Heart left ventricle (tissue), 16 donors: ENCODE results near the gene SLC9A4. TPM values are rescaled to one million over a fixed set of nuclear protein-coding genes. Genes with fewer than 3 reads are reported as not detected.

Experiments
- ATAC-seq, 4 donors: fragments of 200-7000 bp; cut with Tn5 transposase; one replicate each; pipeline ENCODE4 v1.9.1; 2020 to 2022; ENCODE audit warnings: moderate library complexity in 4 of 4, mild to moderate bottlenecking in 3 of 4, moderate number of reproducible peaks in 1 of 4
- DNase-seq, 5 donors: peaks; one replicate each; pipeline ENCODE4 v3.0.0-alpha.2; 2020
- H3K27ac ChIP-seq, 12 donors: fragments of 200-600 bp; sonication (generic) in 4 of 12; one replicate each; pipeline versions ENCODE4 v1.5.0 to v1.8.0; 2016 to 2022; ENCODE audit warnings: mild to moderate bottlenecking in 2 of 12
- H3K27me3 ChIP-seq, 9 donors: fragments of 200-600 bp; sonication (generic) in 2 of 9; one replicate each; pipeline versions ENCODE4 v1.5.1 to v1.8.0; 2016 to 2022; ENCODE audit warnings: mild to moderate bottlenecking in 3 of 9
- H3K36me3 ChIP-seq, 9 donors: fragments of 200-600 bp; sonication (generic) in 2 of 9; one replicate each; pipeline versions ENCODE4 v1.5.0 to v1.8.0; 2018 to 2022; ENCODE audit warnings: mild to moderate bottlenecking in 2 of 9
- H3K4me1 ChIP-seq, 12 donors: fragments of 200-600 bp; sonication (generic) in 4 of 12; one replicate each; pipeline versions ENCODE4 v1.5.0 to v1.8.0; 2016 to 2022; ENCODE audit warnings: mild to moderate bottlenecking in 3 of 12
- H3K4me3 ChIP-seq, 12 donors: fragments of 200-600 bp; sonication (generic) in 4 of 12; one replicate each; pipeline versions ENCODE4 v1.5.0 to v1.8.0; 2017 to 2022; ENCODE audit warnings: mild to moderate bottlenecking in 9 of 12, moderate library complexity in 4 of 12
- H3K9me3 ChIP-seq, 12 donors: fragments of 200-600 bp; sonication (generic) in 4 of 12; one replicate each; pipeline versions ENCODE4 v1.5.0 to v1.8.0; 2016 to 2022; ENCODE audit warnings: mild to moderate bottlenecking in 1 of 12
- POLR2A ChIP-seq, 2 donors: fragments of 450-650 bp; IDR thresholded peaks; one replicate each; pipeline ENCODE4 v1.6.1; 2017; ENCODE audit warnings: antibody characterized with exemption in 2 of 2, mild to moderate bottlenecking in 2 of 2, moderate library complexity in 2 of 2
- WGBS, 4 donors: extraction: QIAGEN DNeasy Blood & Tissue Kit in 2 of 4; methylation state at CpG; one replicate each; pipeline versions ENCODE4 v1.1.5 to v1.1.7; 2013 to 2018; 5-methylcytosine and 5-hydroxymethylcytosine counted together
- intact Hi-C, 10 donors: fragments of 100-400 bp; cut with DNase I; formaldehyde crosslinking; loops; one replicate each; pipeline versions ENCODE4 v1.11.1 to v1.14.2; 2022
- polyA plus RNA-seq, 2 donors: library from polyadenylated mRNA; stranded (reverse); fragments of 200-250 nt; gene quantifications; one replicate each; pipeline ENCODE4 v1.2.3, GENCODE V29; 2013
- total RNA-seq, 9 donors: library from RNA; depleted of rRNA in 2 of 9; stranded (reverse); fragments of >200 nt in 2 of 9; fragmentation: NEBNext Ultra II Directional in 3 of 9; extraction: Animal tissue kit (Norgen Biotek cat#: 25700) in 3 of 9; gene quantifications; one replicate each; pipeline versions ENCODE4 v1.1.0 to v1.2.4, GENCODE V29; 2016 to 2023
- TF ChIP-seq, protein P1 (sequence below), 12 donors: fragments of 200-600 bp; sonication (generic) in 4 of 12; IDR thresholded peaks; one replicate each; pipeline versions ENCODE4 v1.5.0 to v1.8.0; 2018 to 2022; ENCODE audit warnings: antibody characterized with exemption in 12 of 12, mild to moderate bottlenecking in 5 of 12
- donor health status: ischemic (EF 13 %, LVEDD 7.1; RV severe dilation, severe dysfunction).
- donor health status: healthy with polysubstance abuse.
- donor health status: DM: no; HTN: yes; CAD: no.
- donor health status: DM: no; HTN: no; CAD: no.
- donor health status: ischemic (EF 25% LVEDD 6.9; RV normal size, moderate dysfunction).
- donor health status: ischemic (EF 25% LVEDD 5.7; RV mildly dilated, moderate dysfunction).
- donor health status: healthy.
- donor health status: DM: yes; HTN: yes; CAD: no.
- donor health status: ischemic (EF 35%, LVEDD 5.7; RV mildly dilated, moderate dysfunction).
- donor health status: nonischemic (EF 11% LVEDD 7.7; RV severe dilation, severe dysfunction).
- donor health status: DM: yes; HTN: yes; CAD: no.
- donor health status: PGD.
- donor health status: ischemic (EF 29% LVEDD 5.4; RV normal size, mild dysfunction).
- donor health status: nonischemic (EF 23%, LVEDD 6.1; RV moderate dilation, normal function).

Gene SLC9A4
- total and polyA plus RNA-seq, 11 donors = not detected

DNA sequence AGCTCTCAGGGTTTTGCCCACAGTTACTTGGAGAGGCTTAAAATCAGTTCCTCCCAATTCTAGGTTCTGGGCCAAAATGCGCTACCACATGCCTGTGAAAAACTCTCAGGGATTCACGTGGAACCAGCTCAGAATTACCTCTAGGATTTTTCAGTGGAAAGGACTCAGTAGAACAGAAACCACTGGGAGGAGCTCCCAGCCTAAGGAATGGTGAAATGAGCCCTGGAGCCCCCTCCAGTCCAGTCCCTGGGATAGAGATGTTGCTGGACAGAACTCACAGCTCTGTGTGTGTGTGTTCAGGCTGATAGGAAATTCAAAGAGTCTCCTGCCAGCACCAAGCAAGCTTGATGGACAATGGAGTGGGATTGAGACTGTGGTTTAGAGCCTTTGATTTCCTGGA lies 21.1 kb upstream of the SLC9A4 start:
- DNase-seq = no peak
- Histone ChIP-seq H3K27ac (no peak overlapping the region), H3K9me3 (peaks cover 0 to 10% (median 0%) of the 10 kb centered on the region in 12 donors), H3K4me3 (no peak overlapping the region), H3K36me3 (no peaks in the 10 kb centered on the region), H3K4me1 (peaks cover 0 to 3% (median 0%) of the 10 kb centered on the region in 12 donors), H3K27me3 (no peaks in the 10 kb centered on the region)
- intact Hi-C loops = loop anchor here in 2 of 10 donors (5.0 to 10.0 kb wide), 2 partner anchors 1035 to 1037 kb away; no protein-coding TSS in a partner anchor
- 50 to 68% (median 65%) methylated on average over 2 of the region's 2 CpGs for WGBS, 4 donors
- no peak for TF ChIP-seq POLR2A (IDR thresholded peaks at IDR 0.05)
- TF ChIP-seq, protein P1, sequence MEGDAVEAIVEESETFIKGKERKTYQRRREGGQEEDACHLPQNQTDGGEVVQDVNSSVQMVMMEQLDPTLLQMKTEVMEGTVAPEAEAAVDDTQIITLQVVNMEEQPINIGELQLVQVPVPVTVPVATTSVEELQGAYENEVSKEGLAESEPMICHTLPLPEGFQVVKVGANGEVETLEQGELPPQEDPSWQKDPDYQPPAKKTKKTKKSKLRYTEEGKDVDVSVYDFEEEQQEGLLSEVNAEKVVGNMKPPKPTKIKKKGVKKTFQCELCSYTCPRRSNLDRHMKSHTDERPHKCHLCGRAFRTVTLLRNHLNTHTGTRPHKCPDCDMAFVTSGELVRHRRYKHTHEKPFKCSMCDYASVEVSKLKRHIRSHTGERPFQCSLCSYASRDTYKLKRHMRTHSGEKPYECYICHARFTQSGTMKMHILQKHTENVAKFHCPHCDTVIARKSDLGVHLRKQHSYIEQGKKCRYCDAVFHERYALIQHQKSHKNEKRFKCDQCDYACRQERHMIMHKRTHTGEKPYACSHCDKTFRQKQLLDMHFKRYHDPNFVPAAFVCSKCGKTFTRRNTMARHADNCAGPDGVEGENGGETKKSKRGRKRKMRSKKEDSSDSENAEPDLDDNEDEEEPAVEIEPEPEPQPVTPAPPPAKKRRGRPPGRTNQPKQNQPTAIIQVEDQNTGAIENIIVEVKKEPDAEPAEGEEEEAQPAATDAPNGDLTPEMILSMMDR (IDR thresholded peaks at IDR 0.05) = no peak
- no peak for ATAC-seq

DNA sequence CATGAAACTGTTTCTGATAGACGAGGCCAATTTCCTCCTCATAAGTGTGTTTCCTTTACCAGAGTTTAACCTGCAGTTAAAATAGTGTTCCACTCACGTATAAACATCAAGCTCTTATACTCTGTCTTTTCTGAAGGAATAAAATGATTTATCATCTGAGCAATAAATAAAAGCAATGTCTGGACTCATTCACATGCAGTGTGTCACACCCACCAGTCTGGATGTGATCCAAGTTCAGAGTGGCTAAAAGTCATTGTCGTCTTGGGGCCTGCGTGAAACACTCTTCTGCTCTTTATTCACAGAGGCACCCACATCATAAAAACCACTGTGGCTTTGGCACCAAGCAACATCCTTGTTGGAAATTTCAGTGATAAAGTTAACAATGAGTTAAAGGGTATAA lies 19.5 kb upstream of the SLC9A4 start:
- no peak overlapping the region for H3K4me3 ChIP-seq
- WGBS, 4 donors = 55 to 82% (median 60%) methylated on average over 4 of the region's 4 CpGs
- no peaks in the 10 kb centered on the region for H3K36me3 ChIP-seq
- peaks cover 0 to 10% (median 0%) of the 10 kb centered on the region in 12 donors for H3K9me3 ChIP-seq
- intact Hi-C loops = loop anchor here in 2 of 10 donors (5.0 to 10.0 kb wide), 2 partner anchors 1036 to 1039 kb away; no protein-coding TSS in a partner anchor
- TF ChIP-seq, protein P1 (IDR thresholded peaks at IDR 0.05) = no peak
- TF ChIP-seq POLR2A (IDR thresholded peaks at IDR 0.05) = no peak
- no peak overlapping the region for H3K27ac ChIP-seq
- ATAC-seq (no peak), DNase-seq (no peak)
- H3K4me1 ChIP-seq = peaks cover 0 to 3% (median 0%) of the 10 kb centered on the region in 12 donors
- H3K27me3 ChIP-seq = no peaks in the 10 kb centered on the region

DNA sequence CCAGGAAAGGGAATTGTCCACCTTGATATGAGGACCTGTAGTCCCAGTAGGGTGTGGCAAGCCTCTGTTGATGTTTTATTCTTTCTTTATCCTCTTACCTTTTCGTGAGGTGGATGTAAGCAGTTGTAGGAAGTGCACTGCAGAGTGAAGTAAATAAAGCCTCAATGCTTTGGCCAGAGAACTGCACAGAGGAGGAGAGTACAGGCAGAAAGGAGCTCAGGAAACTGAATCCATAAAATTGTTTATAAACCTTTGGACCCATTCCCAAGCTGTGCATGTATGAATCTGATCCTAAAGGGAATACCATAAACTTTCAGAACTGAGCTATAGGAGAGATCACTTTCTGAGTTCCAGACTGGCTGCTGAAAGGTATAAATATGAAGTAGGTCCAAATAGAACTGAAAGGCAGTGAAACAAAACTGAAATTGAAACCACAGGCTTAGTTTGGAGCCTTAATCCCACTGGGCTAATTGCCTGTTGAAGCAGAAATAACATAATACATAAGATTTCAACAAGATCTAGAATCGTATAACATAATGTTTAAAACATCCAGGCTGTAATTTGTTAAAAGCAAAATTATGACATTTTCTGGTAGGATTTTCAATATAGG lies 17.9 kb upstream of the SLC9A4 start:
- no peaks in the 10 kb centered on the region for H3K36me3 ChIP-seq
- H3K27me3 ChIP-seq = no peaks in the 10 kb centered on the region
- ATAC-seq (no peak), DNase-seq (no peak)
- peaks cover 0 to 10% (median 0%) of the 10 kb centered on the region in 12 donors for H3K9me3 ChIP-seq
- intact Hi-C loops = loop anchor here in 1 of 10 donors (10.0 kb wide), 1 partner anchor 1040 kb away; no protein-coding TSS in a partner anchor
- H3K4me1 ChIP-seq = peaks cover 0 to 3% (median 0%) of the 10 kb centered on the region in 12 donors
- no peak overlapping the region for H3K27ac ChIP-seq
- no peak for TF ChIP-seq POLR2A (IDR thresholded peaks at IDR 0.05)
- TF ChIP-seq, protein P1 (IDR thresholded peaks at IDR 0.05) = no peak
- no peak overlapping the region for H3K4me3 ChIP-seq
- 56 to 79% (median 74%) methylated on average over 2 of the region's 2 CpGs for WGBS, 4 donors

DNA sequence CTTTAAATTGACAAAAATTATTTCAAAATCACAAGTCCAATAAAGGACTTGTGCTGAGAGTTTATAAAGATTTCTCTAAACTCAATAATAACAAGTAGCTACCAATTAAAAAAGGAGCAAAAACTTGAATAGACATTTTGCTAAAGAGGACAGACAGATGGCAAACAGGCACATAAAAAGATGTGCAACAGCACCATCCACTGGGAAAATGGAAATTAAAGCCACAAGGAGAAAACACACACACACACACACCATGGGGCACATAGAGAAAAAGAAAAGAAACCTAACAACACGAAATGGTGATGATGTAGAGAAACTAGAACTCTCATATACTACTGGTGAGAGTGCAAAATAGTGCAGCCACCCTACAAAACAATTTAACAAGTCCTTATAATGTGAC lies 12.6 kb upstream of the SLC9A4 start:
- Histone ChIP-seq H3K4me3 (no peak overlapping the region), H3K27ac (no peak overlapping the region), H3K36me3 (no peaks in the 10 kb centered on the region), H3K27me3 (peaks cover 0 to 11% (median 0%) of the 10 kb centered on the region in 9 donors), H3K4me1 (no peaks in the 10 kb centered on the region), H3K9me3 (peaks cover 0 to 10% (median 0%) of the 10 kb centered on the region in 12 donors)
- TF ChIP-seq, protein P1 (IDR thresholded peaks at IDR 0.05) = no peak
- no peak for TF ChIP-seq POLR2A (IDR thresholded peaks at IDR 0.05)
- ATAC-seq = no peak
- WGBS, 4 donors = 60 to 77% (median 68%) methylated on average over 1 of the region's 1 CpG
- intact Hi-C loops = no loop called here
- no peak for DNase-seq
